A673 (cell line): Measurements from ENCODE around the gene LMF1. TPM values are rescaled to one million over a fixed set of nuclear protein-coding genes. Genes with fewer than 3 reads are reported as not detected.
"Not testable (repeated sequence)": the region's sequence is repeated elsewhere in the genome, so short reads cannot be mapped to it uniquely, and the experiment has no call there.

Experiments used
- BruUV-seq: library from RNA; stranded (reverse); fragments of 400-500 nt; replicated peaks from 2 replicates; lab custom pipeline; 2021; lab: Mats Ljungman, UMichigan
- CTCF ChIA-PET: fragments of 300-600 bp; sonication (Branson Sonifier 250); formaldehyde crosslinking; loops from one replicate; lab custom pipeline; 2022; ENCODE audit warnings: antibody characterized with exemption; lab: Charles Lee
- POLR2A ChIA-PET: fragments of 300-600 bp; sonication (Branson Sonifier 250); formaldehyde crosslinking; loops from one replicate; lab custom pipeline; 2022; ENCODE audit warnings: antibody characterized with exemption; ENCODE audit not compliant: low non-redundant PET; lab: Charles Lee
- DNase-seq: peaks from one replicate; pipeline ENCODE4 v3.0.0-alpha.2; 2015; ENCODE audit warnings: low spot score
- H3K27ac ChIP-seq: fragments of 200-600 bp; sonication (generic); 2 replicates; pipeline ENCODE4 v1.5.1; 2016; ENCODE audit warnings: mixed run types, low read depth, mild to moderate bottlenecking, mixed read lengths, antibody characterized with exemption, low read length; ENCODE audit not compliant: poor library complexity, severe bottlenecking
- H3K27me3 ChIP-seq: fragments of 200-600 bp; sonication (generic); replicated peaks from 2 replicates; pipeline ENCODE4 v1.6.1; 2017; ENCODE audit warnings: mixed run types, low read depth, mild to moderate bottlenecking, mixed read lengths, antibody characterized with exemption, low read length; ENCODE audit not compliant: insufficient read depth, poor library complexity
- H3K36me3 ChIP-seq: fragments of 200-600 bp; sonication (generic); 2 replicates; pipeline ENCODE4 v1.6.1; 2016; ENCODE audit warnings: mixed run types, mild to moderate bottlenecking, mixed read lengths, antibody characterized with exemption, low read length; ENCODE audit not compliant: insufficient read depth, poor library complexity, severe bottlenecking
- H3K4me1 ChIP-seq: fragments of 200-600 bp; sonication (generic); 2 replicates; pipeline ENCODE4 v1.6.1; 2017; ENCODE audit warnings: mixed run types, mild to moderate bottlenecking, mixed read lengths, antibody characterized with exemption, low read length; ENCODE audit not compliant: insufficient read depth, poor library complexity, severe bottlenecking
- H3K4me3 ChIP-seq: fragments of 200-600 bp; sonication (generic); 2 replicates; pipeline ENCODE4 v1.5.1; 2016; ENCODE audit warnings: low read depth, mixed run types, mild to moderate bottlenecking, mixed read lengths, low read length; ENCODE audit not compliant: poor library complexity, severe bottlenecking
- H3K9me3 ChIP-seq: fragments of 200-600 bp; sonication (generic); 2 replicates; pipeline ENCODE4 v1.6.1; 2016; ENCODE audit warnings: mixed run types, low read depth, mild to moderate bottlenecking, mixed read lengths, antibody characterized with exemption, low read length; ENCODE audit not compliant: poor library complexity, severe bottlenecking
- EZH2 ChIP-seq: fragments of 200-600 bp; sonication (generic); IDR thresholded peaks from 2 replicates; pipeline ENCODE4 v1.6.1; 2017; ENCODE audit warnings: borderline replicate concordance, low read depth, mild to moderate bottlenecking, mixed read lengths, antibody characterized with exemption, low read length; ENCODE audit not compliant: poor library complexity, severe bottlenecking
- intact Hi-C: fragments of 100-400 bp; cut with micrococcal nuclease; formaldehyde crosslinking; loops from one replicate; pipeline ENCODE4 v1.10.0; 2022; ENCODE audit not compliant: unreplicated experiment
- total RNA-seq: library from RNA; stranded (reverse); gene quantifications from 2 replicates; pipeline ENCODE4 v1.2.3, GENCODE V29; 2021
- TF ChIP-seq, protein P1 (sequence below): fragments of 300-800, 200-600 bp; sonication (generic); conservative IDR thresholded peaks from 2 replicates; pipeline ENCODE4 v1.5.1; 2017; ENCODE audit warnings: low read depth, mild to moderate bottlenecking, antibody characterized with exemption, low read length, moderate library complexity, mixed read lengths

Gene LMF1
- total RNA-seq, 1 experiment from 2014 or later = 21.0 TPM

DNA sequence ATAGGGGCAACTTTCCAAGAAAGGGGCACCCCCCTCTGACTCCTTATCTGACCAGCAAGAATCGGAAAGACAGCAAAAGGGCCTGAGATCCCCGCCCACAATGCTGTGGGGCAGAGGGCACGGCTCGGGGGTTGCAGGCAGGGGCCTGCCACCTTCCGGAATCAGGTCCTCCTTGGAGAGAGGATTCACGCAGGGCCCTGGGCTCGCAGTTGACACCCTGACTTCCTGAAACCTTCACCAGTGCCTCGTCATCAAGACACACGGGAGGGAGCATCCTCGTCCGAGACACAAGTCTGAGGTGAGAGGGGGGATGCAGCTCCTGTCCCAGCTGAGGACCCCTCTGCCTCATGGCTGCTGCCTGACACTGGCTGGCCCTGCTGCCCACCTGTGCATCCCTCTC lies 81.2 kb downstream of the LMF1 start:
- BruUV-seq = no TSS peak
- ChIA-PET POLR2A (no interaction called here), CTCF (no interaction called here)
- no peak overlapping the region for H3K27ac ChIP-seq
- H3K4me3 ChIP-seq = no peak overlapping the region
- no peaks in the 10 kb centered on the region for H3K27me3 ChIP-seq
- TF ChIP-seq EZH2 = no peak
- TF ChIP-seq, protein P1, sequence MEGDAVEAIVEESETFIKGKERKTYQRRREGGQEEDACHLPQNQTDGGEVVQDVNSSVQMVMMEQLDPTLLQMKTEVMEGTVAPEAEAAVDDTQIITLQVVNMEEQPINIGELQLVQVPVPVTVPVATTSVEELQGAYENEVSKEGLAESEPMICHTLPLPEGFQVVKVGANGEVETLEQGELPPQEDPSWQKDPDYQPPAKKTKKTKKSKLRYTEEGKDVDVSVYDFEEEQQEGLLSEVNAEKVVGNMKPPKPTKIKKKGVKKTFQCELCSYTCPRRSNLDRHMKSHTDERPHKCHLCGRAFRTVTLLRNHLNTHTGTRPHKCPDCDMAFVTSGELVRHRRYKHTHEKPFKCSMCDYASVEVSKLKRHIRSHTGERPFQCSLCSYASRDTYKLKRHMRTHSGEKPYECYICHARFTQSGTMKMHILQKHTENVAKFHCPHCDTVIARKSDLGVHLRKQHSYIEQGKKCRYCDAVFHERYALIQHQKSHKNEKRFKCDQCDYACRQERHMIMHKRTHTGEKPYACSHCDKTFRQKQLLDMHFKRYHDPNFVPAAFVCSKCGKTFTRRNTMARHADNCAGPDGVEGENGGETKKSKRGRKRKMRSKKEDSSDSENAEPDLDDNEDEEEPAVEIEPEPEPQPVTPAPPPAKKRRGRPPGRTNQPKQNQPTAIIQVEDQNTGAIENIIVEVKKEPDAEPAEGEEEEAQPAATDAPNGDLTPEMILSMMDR = no peak
- DNase-seq = no peak
- no peaks in the 10 kb centered on the region for H3K9me3 ChIP-seq
- intact Hi-C loops = no loop called here
- H3K4me1 ChIP-seq = peaks cover 7% of the 10 kb centered on the region
- no peaks in the 10 kb centered on the region for H3K36me3 ChIP-seq

DNA sequence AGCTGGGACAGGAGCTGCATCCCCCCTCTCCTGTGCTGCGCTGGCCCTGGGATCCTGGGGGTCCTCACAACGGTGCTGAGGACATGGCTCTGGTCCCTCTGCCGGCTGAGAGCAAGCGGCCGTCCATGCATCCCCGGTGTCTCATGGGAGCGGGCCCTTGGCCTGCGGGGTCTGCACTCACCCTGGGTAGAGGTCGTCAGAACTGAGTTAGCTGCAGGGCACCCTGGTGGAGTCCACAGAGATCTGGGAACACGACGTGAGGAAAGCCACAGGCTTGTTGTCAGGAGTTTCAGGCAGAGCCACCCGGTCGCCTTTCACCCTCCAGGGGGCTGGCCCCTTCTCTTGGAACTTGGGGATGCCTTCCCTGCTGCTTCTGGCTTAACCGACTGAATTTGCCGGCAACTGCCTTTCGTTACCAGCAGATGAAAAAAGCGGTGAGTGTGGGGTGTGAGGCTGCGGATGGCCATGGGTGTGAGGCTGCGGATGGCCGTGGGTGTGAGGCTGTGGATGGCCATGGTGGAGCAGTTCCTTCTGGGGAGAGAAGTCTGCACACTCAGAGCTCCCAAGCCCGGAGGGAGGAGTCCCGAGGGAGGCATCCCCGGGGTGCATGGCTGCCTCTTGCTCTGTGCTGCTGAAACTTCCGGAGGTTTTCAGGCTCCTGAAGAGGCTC lies 81.7 kb downstream of the LMF1 start:
- intact Hi-C loops = no loop called here
- Histone ChIP-seq H3K4me3 (no peak overlapping the region), H3K36me3 (no peaks in the 10 kb centered on the region), H3K4me1 (peaks cover 7% of the 10 kb centered on the region), H3K27ac (no peak overlapping the region), H3K27me3 (no peaks in the 10 kb centered on the region), H3K9me3 (no peaks in the 10 kb centered on the region)
- ChIA-PET CTCF (no interaction called here), POLR2A (no interaction called here)
- BruUV-seq = no TSS peak
- no peak for DNase-seq
- TF ChIP-seq, protein P1 = no peak

DNA sequence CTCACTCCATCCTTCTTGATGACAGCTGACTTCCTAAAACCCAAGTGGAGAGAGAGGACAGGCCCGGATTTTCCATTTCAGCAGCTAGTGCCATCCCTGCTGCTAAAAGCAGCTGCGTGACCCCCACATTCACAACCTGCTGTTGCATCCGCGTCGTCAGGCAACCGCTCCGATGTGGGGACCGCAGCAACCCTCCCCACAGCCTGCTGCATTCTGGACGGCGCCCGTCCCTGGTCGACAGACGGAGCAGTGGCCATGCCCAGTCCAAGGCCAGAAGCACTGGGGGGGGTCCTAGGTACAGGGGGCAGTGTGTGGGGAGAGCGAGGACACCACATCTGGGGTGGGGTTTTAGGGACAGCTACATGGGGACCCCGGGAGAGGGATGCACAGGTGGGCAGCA lies 82.3 kb downstream of the LMF1 start:
- intact Hi-C loops = not testable (repeated sequence)

DNA sequence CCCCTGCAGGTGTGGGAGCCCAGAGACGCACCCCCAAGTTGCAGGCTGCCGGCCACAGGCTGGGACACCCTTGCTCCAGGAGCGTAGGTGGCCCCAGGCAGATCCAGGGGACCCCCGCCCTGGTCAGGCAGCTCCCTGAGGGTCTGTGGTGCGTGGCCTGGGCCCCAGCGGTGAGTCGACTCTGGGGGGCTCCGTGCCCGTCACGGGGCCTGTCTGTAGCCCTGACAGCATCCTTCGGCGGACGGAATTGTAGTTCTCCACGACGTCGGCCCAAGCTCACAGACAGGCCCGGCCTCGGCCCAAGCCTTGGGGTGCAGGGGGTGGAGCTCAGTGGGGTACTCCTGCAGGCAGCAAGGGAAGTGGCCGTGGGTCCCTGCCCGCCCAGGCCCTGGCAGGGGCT lies 82.9 kb downstream of the LMF1 start:
- Histone ChIP-seq H3K27me3 (no peaks in the 10 kb centered on the region), H3K36me3 (no peaks in the 10 kb centered on the region), H3K4me3 (no peak overlapping the region), H3K4me1 (peaks cover 7% of the 10 kb centered on the region), H3K9me3 (no peaks in the 10 kb centered on the region), H3K27ac (no peak overlapping the region)
- no peak for TF ChIP-seq EZH2
- TF ChIP-seq, protein P1 = no peak
- intact Hi-C loops = no loop called here
- no TSS peak for BruUV-seq
- POLR2A ChIA-PET = no interaction called here
- DNase-seq = no peak
- CTCF ChIA-PET = no interaction called here

More for the DNA sequence above, 82.3 kb downstream of the LMF1 start:
- H3K27ac ChIP-seq, BruUV-seq, POLR2A ChIA-PET, DNase-seq, H3K36me3 ChIP-seq, H3K9me3 ChIP-seq, H3K4me1 ChIP-seq, H3K27me3 ChIP-seq, H3K4me3 ChIP-seq, CTCF ChIA-PET: not testable (repeated sequence)
